ENCODE results near the gene ABI3.
"Not testable (repeated sequence)": the region's sequence is repeated elsewhere in the genome, so short reads cannot be mapped to it uniquely, and the experiment has no call there.

Gene ABI3

DNA sequence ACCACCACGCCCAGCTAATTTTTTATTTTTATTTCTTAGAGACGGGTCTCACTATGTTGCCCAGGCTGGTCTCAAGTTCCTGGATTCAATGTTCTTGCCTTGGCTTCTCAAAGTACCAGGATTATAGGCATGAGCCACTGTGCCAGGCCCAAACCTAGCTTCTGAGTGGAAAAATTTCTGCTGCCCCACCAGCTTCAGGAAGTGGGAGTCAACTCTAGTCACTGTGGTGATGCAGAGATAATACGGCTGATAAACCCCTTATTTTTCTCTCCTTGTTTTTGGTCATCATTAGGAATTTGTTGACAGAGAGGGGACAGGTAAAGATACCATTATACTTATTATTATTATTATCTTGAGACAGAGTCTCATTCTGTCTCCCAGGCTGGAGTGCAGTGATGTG is 47.9 kb downstream of the ABI3 start:
- no peak overlapping the region for H3K27ac ChIP-seq
- TF ChIP-seq, protein P1, sequence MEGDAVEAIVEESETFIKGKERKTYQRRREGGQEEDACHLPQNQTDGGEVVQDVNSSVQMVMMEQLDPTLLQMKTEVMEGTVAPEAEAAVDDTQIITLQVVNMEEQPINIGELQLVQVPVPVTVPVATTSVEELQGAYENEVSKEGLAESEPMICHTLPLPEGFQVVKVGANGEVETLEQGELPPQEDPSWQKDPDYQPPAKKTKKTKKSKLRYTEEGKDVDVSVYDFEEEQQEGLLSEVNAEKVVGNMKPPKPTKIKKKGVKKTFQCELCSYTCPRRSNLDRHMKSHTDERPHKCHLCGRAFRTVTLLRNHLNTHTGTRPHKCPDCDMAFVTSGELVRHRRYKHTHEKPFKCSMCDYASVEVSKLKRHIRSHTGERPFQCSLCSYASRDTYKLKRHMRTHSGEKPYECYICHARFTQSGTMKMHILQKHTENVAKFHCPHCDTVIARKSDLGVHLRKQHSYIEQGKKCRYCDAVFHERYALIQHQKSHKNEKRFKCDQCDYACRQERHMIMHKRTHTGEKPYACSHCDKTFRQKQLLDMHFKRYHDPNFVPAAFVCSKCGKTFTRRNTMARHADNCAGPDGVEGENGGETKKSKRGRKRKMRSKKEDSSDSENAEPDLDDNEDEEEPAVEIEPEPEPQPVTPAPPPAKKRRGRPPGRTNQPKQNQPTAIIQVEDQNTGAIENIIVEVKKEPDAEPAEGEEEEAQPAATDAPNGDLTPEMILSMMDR (IDR thresholded peaks at IDR 0.05): no peak
- TF ChIP-seq ZFX (IDR thresholded peaks at IDR 0.05; ENCODE audit: borderline replicate concordance): no peak

DNA sequence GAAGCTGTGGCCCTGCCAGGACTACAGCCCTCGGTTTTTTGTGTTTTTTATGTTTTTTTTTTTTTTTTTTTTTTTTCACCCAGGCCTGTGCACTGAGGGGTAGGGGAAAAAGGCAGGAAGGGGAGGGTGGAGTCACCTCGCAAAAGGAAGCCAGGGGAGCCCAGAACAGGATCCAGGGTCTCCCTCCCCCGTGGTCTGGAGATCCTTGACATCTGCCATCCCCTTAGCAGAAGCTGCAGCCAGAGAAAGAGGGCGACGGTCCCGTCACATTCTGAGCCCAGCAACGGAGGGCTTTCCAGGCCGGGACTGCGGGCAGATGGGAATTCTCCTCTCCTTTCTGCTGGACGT is 49.1 kb downstream of the ABI3 start:
- TF ChIP-seq, protein P1 (IDR thresholded peaks at IDR 0.05): no peak
- no peak for TF ChIP-seq ZFX (IDR thresholded peaks at IDR 0.05; ENCODE audit: borderline replicate concordance)
- no peak overlapping the region for H3K27ac ChIP-seq

DNA sequence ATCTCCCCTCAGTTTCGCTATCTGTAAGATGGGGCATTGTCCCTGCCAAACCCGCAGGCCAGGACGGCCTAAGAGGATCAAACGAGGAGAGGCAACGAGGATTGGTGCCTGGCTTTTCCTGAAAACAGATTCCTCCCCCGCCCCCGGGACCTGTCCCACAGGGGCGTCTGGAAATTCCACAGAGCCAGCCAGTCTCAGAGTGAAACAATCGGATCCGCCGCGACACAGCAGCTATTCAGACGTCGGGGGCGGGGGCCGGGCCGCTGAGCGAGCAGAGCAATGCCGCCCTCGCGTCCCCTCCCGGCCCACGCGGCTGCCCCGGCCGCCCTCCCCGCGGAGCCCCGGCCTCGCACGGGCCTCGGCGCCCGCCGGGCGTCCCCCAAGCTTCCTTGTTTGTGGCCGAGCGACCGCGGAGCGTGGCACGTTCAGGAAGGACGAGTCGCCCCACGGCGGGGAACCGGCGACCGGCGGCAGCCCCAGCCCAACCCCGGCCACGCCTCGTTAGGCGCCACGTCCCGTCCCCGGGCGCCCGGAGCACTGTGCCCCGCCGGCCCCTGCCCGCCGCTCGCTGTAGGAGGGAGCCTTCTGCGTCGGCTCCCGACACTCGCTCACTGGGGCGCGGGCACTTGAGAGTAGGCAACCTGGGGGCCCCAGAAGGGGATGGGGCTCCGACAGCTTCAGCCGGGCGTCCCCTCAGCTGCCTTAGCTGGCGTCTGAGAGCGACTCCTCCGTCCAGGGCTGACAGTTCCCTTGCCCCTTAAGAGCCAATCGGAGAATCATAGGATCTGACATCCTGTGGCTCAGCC is 49.7 kb downstream of the ABI3 start:
- no peak overlapping the region for H3K27ac ChIP-seq
- no peak for TF ChIP-seq ZFX (IDR thresholded peaks at IDR 0.05; ENCODE audit: borderline replicate concordance)
- TF ChIP-seq, protein P1 (IDR thresholded peaks at IDR 0.05): no peak

DNA sequence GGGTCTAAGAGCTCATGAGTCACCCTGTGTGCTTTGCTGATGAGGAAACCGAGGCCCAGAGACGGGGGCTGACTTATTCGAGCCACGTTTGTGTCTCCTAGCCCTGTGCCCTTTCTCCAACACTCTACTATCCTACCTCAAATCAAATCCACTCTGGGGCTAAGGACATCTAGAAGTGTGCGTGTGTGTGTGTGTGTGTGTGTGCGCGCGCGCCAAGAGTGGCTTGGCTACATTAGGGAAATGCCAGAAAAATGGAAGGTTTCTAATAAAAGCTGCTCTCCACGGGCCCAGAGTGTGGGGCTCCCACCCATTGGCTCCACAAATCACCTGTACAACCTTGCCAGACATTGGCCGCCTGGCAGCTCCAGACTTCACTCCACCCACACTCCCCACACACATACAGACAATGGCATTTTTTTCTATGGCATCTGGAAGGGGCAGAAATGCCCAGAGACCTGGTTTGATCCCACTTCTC is 50.3 kb downstream of the ABI3 start:
- no peak overlapping the region for H3K27ac ChIP-seq
- no peak for TF ChIP-seq ZFX (IDR thresholded peaks at IDR 0.05; ENCODE audit: borderline replicate concordance)
- TF ChIP-seq, protein P1 (IDR thresholded peaks at IDR 0.05): no peak

DNA sequence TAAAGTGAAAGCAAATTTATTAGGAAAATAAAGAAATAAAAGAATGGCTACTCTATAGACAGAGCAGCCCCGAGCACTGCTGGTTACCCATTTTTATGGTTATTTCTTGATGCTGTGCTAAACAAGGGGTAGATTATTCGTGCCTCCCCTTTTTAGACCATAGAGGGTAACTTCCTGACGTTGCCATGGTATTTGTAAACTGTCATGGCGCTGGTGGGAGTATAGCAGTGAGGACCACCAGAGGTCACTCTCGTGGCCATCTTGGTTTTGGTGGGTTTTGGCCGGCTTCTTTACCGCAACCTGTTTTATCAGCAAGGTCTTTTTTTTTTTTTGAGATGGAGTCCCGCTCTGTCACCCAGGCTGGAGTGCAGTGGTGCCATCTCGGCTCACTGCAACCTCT is 51.0 kb downstream of the ABI3 start:
- not testable (repeated sequence) for H3K27ac ChIP-seq

DNA sequence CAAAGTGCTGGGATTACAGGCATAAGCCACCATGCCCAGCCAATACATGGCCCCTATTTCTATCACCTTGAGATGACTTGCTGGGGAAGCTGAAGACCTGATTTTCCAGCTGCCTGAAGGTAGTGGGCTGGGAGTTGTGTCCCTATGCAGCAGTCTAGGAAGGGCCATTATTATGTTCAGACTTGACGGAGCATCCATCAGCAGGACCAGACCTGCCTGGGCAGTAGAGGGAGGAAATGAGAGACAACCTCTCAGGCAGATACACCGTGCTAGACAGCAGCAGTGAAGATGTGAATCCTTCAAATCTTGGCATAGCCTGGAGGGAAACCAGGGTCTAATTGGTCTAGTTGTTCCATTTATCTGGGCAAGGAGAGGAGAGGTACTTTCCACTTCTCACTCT is 55.7 kb downstream of the ABI3 start:
- no peak overlapping the region for H3K27ac ChIP-seq
- TF ChIP-seq, protein P1 (IDR thresholded peaks at IDR 0.05): no peak
- TF ChIP-seq ZFX (IDR thresholded peaks at IDR 0.05; ENCODE audit: borderline replicate concordance): no peak

DNA sequence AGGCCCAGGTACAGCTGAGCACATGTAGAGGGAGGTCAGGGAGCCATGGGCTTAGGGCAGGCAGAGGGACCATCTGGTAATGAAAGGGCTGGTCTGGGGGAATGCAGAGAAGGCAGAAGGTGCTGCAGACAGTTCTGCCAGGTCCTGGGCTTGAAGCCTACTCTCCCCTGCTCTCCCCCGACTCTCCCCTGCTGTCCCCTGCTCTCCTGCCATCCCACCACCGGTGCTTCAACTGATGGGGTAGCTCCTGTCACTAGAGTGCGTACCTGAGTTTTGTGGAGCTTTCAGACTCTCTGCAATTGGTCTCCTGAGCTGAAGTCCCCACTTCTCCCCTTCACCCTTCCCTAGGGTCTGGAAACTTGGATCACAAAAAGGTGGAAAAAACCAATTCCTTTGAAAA is 57.4 kb downstream of the ABI3 start:
- H3K27ac ChIP-seq: no peak overlapping the region
- TF ChIP-seq ZFX (IDR thresholded peaks at IDR 0.05; ENCODE audit: borderline replicate concordance): no peak
- TF ChIP-seq, protein P1 (IDR thresholded peaks at IDR 0.05): no peak

DNA sequence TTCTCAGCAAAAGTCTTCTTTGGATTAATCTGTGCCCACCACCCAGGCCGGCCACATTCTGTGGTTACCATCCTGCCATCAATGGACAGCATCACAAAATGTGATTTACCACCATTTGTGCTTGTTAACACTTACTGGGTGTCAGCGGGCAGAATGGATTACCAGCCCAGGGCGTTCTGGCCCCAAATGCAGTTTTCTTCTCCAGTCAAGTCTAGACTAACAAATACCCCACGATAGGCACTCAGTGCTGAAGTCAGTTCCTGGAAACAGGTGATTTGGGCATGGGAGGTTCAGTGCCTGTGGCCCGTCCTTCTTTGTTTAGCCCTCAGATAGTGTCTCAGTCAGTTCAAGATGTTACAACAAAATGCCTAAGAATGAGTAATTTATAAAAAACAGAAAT is 58.8 kb downstream of the ABI3 start:
- TF ChIP-seq ZFX (IDR thresholded peaks at IDR 0.05; ENCODE audit: borderline replicate concordance): no peak
- TF ChIP-seq, protein P1 (IDR thresholded peaks at IDR 0.05): no peak
- H3K27ac ChIP-seq: no peak overlapping the region
